ENCODE results near the gene COMMD10.

- TF ChIP-seq CTCF (IDR thresholded peaks at IDR 0.05 in 4 of 5, conservative IDR thresholded peaks at IDR 0.05 in 1 of 5) (no peak), POLR2A (IDR thresholded peaks at IDR 0.05) (no peak)
Measured at GRCh38 chr5:116088062-116088461, 3.2 kb downstream of the COMMD10 start.
